CD4-positive, alpha-beta T cell treated with Interleukin-21 for 1 hour (primary cell): ENCODE measurements around the gene UBTD2.
"Not testable (repeated sequence)": the region's sequence is repeated elsewhere in the genome, so short reads cannot be mapped to it uniquely, and the experiment has no call there.

ENCODE experiments used
- DNase-seq: peaks from one replicate; pipeline ENCODE4 v3.0.0-alpha.2; 2020

UBTD2 gene

GRCh38 chr5:172245046-172245445 is 38.5 kb downstream of the UBTD2 start:
- no peak for DNase-seq

GRCh38 chr5:172243302-172243701 is 40.3 kb downstream of the UBTD2 start:
- no peak for DNase-seq

DNA sequence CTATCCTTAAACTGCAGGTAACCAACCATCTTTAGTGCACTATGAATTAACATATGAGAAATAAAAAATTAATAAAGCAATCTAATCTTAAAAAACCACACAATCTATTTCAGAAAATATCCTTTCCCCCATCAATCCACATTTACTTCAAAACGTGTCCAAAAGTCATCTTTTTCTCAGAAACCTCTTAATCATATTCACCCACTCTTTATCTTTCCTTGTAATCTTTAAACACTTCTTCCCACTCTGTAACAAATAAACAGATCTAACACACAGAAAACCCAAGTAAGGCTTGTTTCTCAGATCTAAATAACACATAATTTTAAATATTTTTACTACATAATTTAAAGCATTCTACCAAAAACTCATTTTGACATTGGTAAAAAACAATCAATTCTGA is 45.2 kb downstream of the UBTD2 start:
- DNase-seq, result no peak

DNA sequence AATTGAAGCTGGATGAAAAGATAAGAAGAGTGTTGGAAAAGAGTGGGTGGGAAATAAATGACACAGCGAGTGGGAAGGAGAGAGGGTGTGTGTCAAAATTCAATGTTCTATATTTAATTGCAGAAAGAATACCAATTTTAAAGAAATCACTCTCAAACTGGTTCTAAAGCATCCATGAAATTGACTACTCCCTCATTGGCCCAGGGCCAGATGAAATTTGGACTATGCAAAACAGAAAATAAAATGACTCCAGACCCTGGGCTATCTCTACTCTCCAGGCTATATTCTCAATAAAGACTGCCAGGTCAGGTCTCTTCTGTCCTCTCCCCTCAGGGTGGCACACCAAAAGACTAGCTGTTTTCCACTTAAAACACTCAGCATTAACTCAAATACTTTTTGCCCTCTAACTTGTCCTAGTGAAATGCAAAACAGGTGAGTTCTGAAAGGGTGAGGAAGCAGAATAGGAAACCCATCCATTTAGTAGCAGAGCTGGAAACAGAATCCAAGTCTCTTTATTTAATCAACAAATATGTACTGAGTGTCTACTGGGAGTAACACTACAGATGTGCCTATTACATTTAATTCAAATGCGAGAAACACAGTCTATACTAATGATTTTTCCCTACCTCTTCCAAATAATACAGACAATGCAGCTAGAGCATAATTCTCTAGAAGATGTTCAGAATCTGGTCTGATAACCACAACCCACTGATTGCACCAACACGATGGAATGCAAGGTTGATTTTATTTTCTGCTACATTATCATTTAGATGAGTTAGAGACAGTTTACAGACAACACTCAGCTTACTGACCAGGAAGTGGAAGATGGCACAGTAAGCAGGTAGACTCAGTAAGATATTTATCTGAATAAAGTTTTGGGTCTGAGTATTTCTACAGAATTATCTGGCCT is 47.5 kb downstream of the UBTD2 start:
- no peak for DNase-seq

DNA sequence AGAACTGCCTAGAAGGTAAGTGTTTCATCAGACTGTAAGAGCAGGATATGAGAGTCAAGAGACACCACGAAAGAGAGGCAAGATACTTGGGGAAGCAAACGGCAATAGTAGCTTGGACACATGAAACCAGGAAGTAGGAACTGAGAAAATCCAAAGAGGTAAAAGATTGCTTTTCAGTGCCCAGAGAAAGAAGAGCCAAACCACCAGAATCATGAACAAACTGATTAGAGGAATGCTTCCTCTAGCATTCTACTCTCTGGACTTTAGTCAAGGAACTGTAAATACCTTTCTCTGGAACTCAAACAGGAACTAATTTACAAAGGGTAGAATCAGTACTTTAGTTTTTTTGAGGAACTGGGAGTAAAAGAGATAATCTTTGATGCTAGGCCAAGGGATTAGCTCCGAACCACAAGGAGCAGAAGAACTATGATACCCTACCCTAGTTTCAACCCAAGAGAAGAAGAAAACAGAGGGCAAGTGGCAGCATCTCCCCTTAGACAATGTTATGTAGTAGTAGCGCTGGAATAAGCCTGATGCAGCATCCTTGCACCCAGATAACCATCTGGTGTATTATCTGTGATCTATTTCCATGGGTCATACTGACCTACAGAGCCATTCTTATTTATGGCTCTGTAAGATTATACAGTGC is 48.3 kb downstream of the UBTD2 start:
- DNase-seq, result no peak

GRCh38 chr5:172234031-172234430 is 49.5 kb downstream of the UBTD2 start:
- DNase-seq, result no peak

GRCh38 chr5:172229904-172230303 is 53.7 kb downstream of the UBTD2 start:
- DNase-seq, result no peak

DNA sequence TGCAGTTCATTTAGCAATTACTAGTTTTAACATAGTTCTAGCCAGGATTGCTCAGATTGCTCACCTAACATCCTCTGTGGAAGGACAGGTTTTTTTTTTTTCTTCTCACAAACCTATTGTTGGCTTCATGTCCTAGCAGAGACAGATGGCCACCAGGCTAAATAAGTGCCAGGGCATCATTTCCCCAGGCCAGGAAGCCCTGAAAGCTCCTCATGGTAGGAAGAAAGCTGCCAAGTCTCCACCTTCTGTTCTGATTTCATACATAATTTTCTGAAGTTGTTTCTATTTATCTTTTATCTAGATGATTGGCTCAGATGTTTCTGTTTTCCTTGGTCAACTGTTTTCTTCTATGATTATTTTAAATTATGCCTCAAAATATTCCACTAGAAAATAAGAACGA is 58.6 kb downstream of the UBTD2 start:
- no peak for DNase-seq

DNA sequence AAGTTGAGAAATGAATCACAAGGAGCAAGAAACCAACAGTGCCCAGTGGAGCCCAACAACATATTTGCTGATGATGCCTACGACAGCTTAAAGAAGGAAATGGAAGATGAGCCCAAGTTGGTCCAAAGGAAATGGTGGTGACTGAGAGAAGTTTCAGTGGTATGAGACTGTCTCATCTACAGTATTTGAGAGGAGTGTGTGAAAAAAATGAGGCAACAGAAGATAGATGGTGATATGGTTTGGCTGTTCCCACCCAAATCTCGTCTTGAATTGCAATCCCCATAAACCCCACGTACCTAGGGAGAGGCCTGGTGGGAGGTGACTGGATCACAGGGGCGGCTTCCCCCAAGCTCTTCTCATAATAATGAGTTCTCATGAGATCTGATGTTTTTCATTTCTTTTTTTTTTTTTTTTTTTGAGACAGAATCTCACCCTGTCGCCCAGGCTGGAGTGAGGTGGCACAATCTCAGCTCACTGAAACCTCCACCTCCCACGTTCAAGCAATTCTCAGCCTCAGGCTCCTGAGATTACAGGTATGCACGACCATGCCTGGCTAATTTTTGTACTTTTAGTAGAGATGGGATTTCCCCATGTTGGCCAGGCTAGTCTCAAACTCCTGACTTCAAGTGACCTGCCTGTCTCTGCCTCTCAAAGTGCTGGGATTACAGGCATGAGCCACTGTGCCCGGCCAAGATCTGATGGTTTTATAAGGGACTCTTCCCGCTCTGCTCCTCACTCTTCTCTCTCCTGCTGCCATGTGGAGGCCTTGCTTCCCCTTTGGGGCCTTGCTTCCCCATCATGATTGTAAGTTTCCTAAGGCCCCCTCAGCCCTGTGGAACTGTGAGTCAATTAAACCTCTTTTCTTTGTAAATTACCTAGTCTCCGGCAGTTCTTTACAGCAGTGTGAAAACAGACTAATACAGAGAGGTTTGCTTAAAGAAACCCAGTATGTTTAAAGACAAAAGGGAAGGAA is 59.4 kb downstream of the UBTD2 start:
- DNase-seq, result no peak

GRCh38 chr5:172219296-172219695 is 64.3 kb downstream of the UBTD2 start:
- no peak for DNase-seq

GRCh38 chr5:172216345-172216744 is 67.2 kb downstream of the UBTD2 start:
- no peak for DNase-seq

DNA sequence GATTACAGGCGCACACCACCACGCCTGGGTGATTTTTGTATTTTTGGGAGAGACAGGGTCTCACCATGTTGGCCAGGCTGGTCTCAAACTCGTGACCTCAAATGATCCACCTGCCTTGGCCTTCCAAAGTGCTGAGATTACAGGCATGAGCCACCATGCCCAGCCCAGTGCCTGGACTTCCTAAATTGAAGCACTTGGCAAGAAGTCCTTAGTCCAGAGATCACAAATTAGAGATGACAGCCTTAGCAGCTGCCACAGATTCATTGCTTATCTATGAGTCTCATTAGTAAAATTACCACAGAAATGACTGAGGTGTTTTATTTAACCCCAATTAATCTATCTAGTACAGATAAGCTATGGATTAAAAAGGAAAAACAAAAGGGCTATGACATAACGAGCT is 70.4 kb downstream of the UBTD2 start:
- no peak for DNase-seq

GRCh38 chr5:172211676-172212075 is 71.9 kb downstream of the UBTD2 start:
- DNase-seq, result no peak

DNA sequence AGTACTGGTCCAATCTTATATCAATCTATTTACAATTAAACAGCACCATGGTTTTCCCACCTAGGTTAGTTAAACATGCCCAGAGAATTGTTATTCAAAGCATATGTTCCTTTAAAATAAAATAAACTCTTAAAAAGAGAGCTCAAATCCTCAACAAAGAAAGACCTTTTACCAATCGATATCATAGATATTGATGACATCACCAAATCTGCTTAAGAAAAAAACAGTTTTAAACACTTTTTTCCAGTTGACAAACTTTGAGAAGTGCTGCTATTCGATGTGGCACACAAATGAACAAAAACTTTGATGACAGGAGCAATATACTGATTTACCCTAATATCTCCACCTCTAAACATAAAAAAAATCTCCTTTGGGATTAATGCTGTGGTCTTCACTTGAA is 73.8 kb downstream of the UBTD2 start:
- no peak for DNase-seq

- DNase-seq, result no peak
Measured at GRCh38 chr5:172207511-172207910, 76.1 kb downstream of the UBTD2 start.

GRCh38 chr5:172205984-172206383 is 77.6 kb downstream of the UBTD2 start:
- DNase-seq, result not testable (repeated sequence)

DNA sequence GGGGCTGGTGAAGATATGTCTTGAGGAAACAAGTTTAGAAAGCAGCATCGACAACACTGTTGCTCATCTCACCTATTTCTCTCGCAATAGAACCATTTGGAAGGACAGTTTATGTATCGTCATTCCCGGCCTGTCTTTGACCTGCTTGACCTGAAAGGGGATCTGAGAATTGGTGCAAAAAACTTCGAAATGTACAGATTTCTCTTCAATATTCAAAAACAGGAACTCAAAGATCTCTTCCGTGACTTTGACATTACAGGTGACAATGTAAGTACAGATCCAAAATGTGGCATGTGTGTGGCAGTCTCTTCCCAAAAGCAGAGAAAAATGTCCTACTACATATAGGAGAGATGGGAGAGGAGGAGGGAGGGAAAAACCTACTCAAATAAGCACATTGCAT is 83.1 kb downstream of the UBTD2 start:
- no peak for DNase-seq

GRCh38 chr5:172199446-172199845 is 84.1 kb downstream of the UBTD2 start:
- no peak for DNase-seq

DNA sequence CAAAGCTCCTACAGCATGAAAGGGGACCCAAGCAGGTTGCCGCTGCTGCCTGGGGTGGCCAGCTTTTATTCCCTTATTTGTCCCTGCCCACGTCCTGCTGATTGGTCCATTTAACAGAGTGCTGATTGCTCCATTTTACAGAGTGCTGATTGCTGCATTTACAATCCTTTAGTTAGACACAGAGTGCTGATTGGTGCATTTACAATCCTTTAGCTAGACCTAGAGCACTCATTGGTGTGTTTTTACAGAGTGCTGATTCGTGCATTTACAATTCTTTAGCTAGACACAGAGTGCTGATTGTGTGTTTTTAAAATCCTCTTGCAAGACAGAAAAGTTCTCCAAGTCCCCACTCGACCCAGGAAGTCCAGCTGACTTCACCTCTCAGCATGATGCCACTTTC is 85.8 kb downstream of the UBTD2 start:
- DNase-seq, result not testable (repeated sequence)

DNA sequence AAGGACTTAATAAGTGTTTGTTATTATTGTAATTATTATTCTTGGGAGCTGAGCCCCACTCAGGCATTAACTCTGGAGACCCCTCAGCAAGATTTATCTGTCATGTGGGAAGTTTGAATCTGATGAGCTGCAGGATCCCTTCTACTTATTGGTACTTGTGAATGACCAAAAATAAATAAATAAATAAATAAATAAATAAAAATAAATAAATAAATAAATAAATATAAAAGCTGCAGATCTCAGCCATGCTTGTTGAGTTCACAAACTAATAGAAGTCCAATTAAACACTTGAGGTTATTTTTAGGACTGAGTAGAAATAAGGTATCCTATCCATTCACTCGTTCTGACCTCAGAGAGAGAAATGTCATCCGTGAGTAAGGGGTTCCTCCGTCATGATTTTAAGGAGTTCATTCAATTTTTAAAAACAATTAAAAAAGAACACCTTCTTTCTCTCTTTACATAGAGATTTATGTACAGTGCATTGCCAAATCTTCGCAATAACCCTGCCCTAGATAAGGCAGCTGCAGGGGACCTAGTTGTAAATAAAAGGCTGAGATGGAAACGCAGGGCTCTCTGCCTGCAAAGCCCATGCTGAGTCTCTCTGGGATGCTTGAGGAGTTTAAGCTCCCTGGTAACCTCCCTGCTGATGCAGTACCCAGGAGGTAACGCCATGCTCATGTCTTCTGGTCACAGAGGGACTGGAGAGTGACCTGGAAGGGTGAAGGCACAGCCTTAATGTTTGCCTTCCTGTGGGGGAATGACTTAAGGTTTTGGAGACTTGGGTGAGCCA is 88.4 kb downstream of the UBTD2 start:
- DNase-seq, result no peak

GRCh38 chr5:172193872-172194271 is 89.7 kb downstream of the UBTD2 start, which contains the start of gene EFCAB9:
EFCAB9 (plus strand) TSS chr5:172194172; CDS start chr5:172194173, 1 bp downstream.
- no peak for DNase-seq

GRCh38 chr5:172189693-172190296 is 93.8 kb downstream of the UBTD2 start:
- DNase-seq, result no peak
